GM18511 (cell line): ENCODE measurements around the gene STX8.
A peak's percentile ranks its signal among the peaks of the same experiment; 100 is the strongest.

Source experiments
- ATAC-seq: cut with Tn5 transposase; IDR thresholded peaks from one replicate; pipeline ENCODE4 v1.9.1; 2021; ENCODE audit warnings: mild to moderate bottlenecking, moderate library complexity; ENCODE audit not compliant: unreplicated experiment

STX8 gene

GRCh38 chr17:9244066-9245052, 331.3 kb downstream of the STX8 start:
- no peak for ATAC-seq

GRCh38 chr17:9242983-9243382, 332.6 kb downstream of the STX8 start:
- ATAC-seq = no peak

GRCh38 chr17:9242497-9242881, 333.1 kb downstream of the STX8 start:
- no peak for ATAC-seq

- ATAC-seq = no peak
Measured at GRCh38 chr17:9241774-9242496, 333.7 kb downstream of the STX8 start.

- no peak for ATAC-seq
Measured at GRCh38 chr17:9241371-9241712, 334.3 kb downstream of the STX8 start.

- no peak for ATAC-seq
Measured at GRCh38 chr17:9240659-9241370, 334.8 kb downstream of the STX8 start.

GRCh38 chr17:9239793-9240658, 335.6 kb downstream of the STX8 start:
- ATAC-seq = peak; percentile 63

GRCh38 chr17:9239246-9239792, 336.3 kb downstream of the STX8 start:
- ATAC-seq = peak; percentile 13

GRCh38 chr17:9238340-9239245, 337.0 kb downstream of the STX8 start:
- no peak for ATAC-seq

- ATAC-seq = no peak
Measured at GRCh38 chr17:9237661-9238301, 337.8 kb downstream of the STX8 start.

GRCh38 chr17:9237053-9237410, 338.6 kb downstream of the STX8 start:
- no peak for ATAC-seq

GRCh38 chr17:9236286-9237052, 339.2 kb downstream of the STX8 start:
- ATAC-seq = no peak

- no peak for ATAC-seq
Measured at GRCh38 chr17:9235346-9235745, 340.3 kb downstream of the STX8 start.

- no peak for ATAC-seq
Measured at GRCh38 chr17:9234389-9234945, 341.2 kb downstream of the STX8 start.

GRCh38 chr17:9233761-9234160, 341.9 kb downstream of the STX8 start:
- ATAC-seq = no peak

GRCh38 chr17:9233271-9233599, 342.4 kb downstream of the STX8 start:
- ATAC-seq = no peak

- ATAC-seq = no peak
Measured at GRCh38 chr17:9232591-9233270, 342.9 kb downstream of the STX8 start.
